ENCODE measurements around the gene ARRDC2. TPM values are rescaled to one million over a fixed set of nuclear protein-coding genes. Genes with fewer than 3 reads are reported as not detected.

ARRDC2 gene
- total RNA-seq, 4 donors from 2014 or later, result 31.9 to 64.6 (median 47.5) TPM

GRCh38 chr19:18053576-18054219 lies 45.7 kb downstream of the ARRDC2 start:
- H3K4me1 ChIP-seq, result peaks cover 2 to 67% (median 23%) of the 10 kb centered on the region in 3 donors
- no peak for TF ChIP-seq POLR2A (IDR thresholded peaks at IDR 0.05)
- TF ChIP-seq CTCF (IDR thresholded peaks at IDR 0.05), result no peak
- TF ChIP-seq EP300 (IDR thresholded peaks at IDR 0.05), result no peak
- no peak for TF ChIP-seq POLR2AphosphoS5 (IDR thresholded peaks at IDR 0.05)
- H3K36me3 ChIP-seq, result no peaks in the 10 kb centered on the region
- peak overlapping the region in 3 of 4 donors; percentile 43 to 80 (median 78) for H3K27ac ChIP-seq
- H3K9me3 ChIP-seq, result no peaks in the 10 kb centered on the region
- H3K4me3 ChIP-seq, result no peak overlapping the region
- H3K27me3 ChIP-seq, result no peaks in the 10 kb centered on the region
- no peak for ATAC-seq
- 57 to 58% methylated on average over 9 of the region's 9 CpGs for WGBS, 2 donors (ENCODE audit: low coverage in 1 of 2)

DNA sequence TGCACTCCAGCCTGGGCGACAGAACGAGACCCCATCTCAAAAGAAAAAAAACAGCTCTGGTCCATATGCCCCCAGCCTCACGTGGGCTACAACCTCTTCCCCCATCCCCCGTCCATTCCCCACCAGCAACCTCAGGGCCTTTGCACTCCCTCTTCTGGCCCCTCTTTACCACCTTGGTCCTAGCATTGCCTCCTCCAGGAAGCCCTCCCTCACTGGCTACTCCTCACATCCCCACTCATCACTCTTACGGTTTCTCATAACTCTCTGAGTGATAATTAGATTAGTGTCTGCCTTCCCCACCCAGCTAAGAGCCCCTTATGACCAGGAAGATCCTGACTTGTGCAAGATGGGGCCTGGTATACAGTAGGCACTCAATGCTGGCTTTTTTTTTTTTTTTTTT lies 48.0 kb downstream of the ARRDC2 start:
- TF ChIP-seq POLR2A (IDR thresholded peaks at IDR 0.05), result no peak
- no peak for TF ChIP-seq POLR2AphosphoS5 (IDR thresholded peaks at IDR 0.05)
- TF ChIP-seq CTCF (IDR thresholded peaks at IDR 0.05), result no peak
- TF ChIP-seq EP300 (IDR thresholded peaks at IDR 0.05), result no peak
- H3K27ac ChIP-seq, result no peak overlapping the region
- 73 to 82% methylated on average over 3 to 4 of the region's 5 CpGs for WGBS, 2 donors (ENCODE audit: low coverage in 1 of 2)
- H3K4me1 ChIP-seq, result peaks cover 2 to 46% (median 19%) of the 10 kb centered on the region in 3 donors
- H3K27me3 ChIP-seq, result no peaks in the 10 kb centered on the region
- no peak overlapping the region for H3K4me3 ChIP-seq
- no peak for ATAC-seq
- H3K9me3 ChIP-seq, result no peaks in the 10 kb centered on the region
- no peaks in the 10 kb centered on the region for H3K36me3 ChIP-seq

DNA sequence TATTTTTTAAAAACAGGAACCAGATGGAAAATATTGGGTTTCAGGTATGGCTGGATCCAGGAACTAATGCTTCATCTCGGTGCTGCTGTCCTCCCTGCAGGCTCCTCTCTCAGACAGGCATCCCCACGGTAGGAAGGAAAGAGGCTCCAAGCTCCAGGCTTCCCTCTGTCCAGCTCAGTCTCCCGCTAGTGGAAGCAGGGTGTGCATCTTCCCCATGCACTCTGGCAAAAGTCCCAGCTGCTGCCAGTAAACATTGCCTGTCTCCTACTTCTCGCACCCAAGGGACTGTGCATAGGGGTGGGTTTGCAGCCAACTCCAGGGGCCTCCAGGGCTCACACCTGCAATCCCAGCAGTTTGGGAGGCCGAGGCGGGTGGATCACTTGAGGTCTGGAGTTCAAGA lies 49.6 kb downstream of the ARRDC2 start:
- WGBS, 2 donors (ENCODE audit: low coverage in 1 of 2), result 83% methylated on average over 1 of the region's 6 CpGs; no CpG with 5 or more reads in 1 of the 2 donors
- no peaks in the 10 kb centered on the region for H3K36me3 ChIP-seq
- H3K4me3 ChIP-seq, result no peak overlapping the region
- peak; percentile 26 for ATAC-seq
- no peaks in the 10 kb centered on the region for H3K9me3 ChIP-seq
- H3K27ac ChIP-seq, result peak overlapping the region; percentile 37 to 90 (median 82)
- no peaks in the 10 kb centered on the region for H3K27me3 ChIP-seq
- no peak for TF ChIP-seq POLR2A (IDR thresholded peaks at IDR 0.05)
- no peak for TF ChIP-seq EP300 (IDR thresholded peaks at IDR 0.05)
- TF ChIP-seq CTCF (IDR thresholded peaks at IDR 0.05), result no peak
- TF ChIP-seq POLR2AphosphoS5 (IDR thresholded peaks at IDR 0.05), result no peak
- H3K4me1 ChIP-seq, result peaks cover 0 to 31% (median 9%) of the 10 kb centered on the region in 3 donors

- no peaks in the 10 kb centered on the region for H3K36me3 ChIP-seq
- H3K27ac ChIP-seq, result peak overlapping the region; percentile 37 to 90 (median 82)
- 0 to 5% methylated on average over 5 to 15 of the region's 34 CpGs for WGBS, 2 donors (ENCODE audit: low coverage in 1 of 2)
- H3K9me3 ChIP-seq, result no peaks in the 10 kb centered on the region
- TF ChIP-seq POLR2AphosphoS5 (IDR thresholded peaks at IDR 0.05), result no peak
- TF ChIP-seq CTCF (IDR thresholded peaks at IDR 0.05), result peak in 3 of 4 experiments; percentile 95 to 99 (median 98)
- TF ChIP-seq POLR2A (IDR thresholded peaks at IDR 0.05), result no peak
- H3K4me1 ChIP-seq, result peaks cover 0 to 23% (median 9%) of the 10 kb centered on the region in 3 donors
- peaks cover 2% of the 10 kb centered on the region for H3K27me3 ChIP-seq
- peak overlapping the region in 1 of 2 donors; percentile 22 for H3K4me3 ChIP-seq
- ATAC-seq, result peak; percentile 89
Measured at GRCh38 chr19:18058208-18059009, 50.4 kb downstream of the ARRDC2 start.

Data from gastroesophageal sphincter (tissue), 4 donors.